WTC11 (cell line): ENCODE measurements around the gene IQCE. TPM values are rescaled to one million over a fixed set of nuclear protein-coding genes. Genes with fewer than 3 reads are reported as not detected.

Experiments
- ATAC-seq: fragments of 200-7000 bp; cut with Tn5 transposase; 2 replicates; pipeline ENCODE4 v1.10.0; 2021; ENCODE audit warnings: mild to moderate bottlenecking, moderate library complexity
- CTCF ChIA-PET: fragments of 300-600 bp; sonication (Branson Sonifier 250); formaldehyde crosslinking; loops from one replicate; lab custom pipeline; 2021; ENCODE audit warnings: antibody characterized with exemption; lab: Charles Lee
- POLR2A ChIA-PET: fragments of 350-600 bp; sonication (Branson Sonifier 250); formaldehyde crosslinking; loops from one replicate; lab custom pipeline; 2021; ENCODE audit warnings: antibody characterized with exemption; lab: Charles Lee
- DNase-seq: peaks from one replicate; pipeline ENCODE4 v3.0.0; 2021; ENCODE audit warnings: low spot score
- H3K27ac Mint-ChIP-seq: 2 replicates; pipeline ENCODE4 v1.8.0; 2021; ENCODE audit warnings: mixed read lengths
- H3K27me3 Mint-ChIP-seq: 2 replicates; pipeline ENCODE4 v1.8.0; 2021; ENCODE audit warnings: low read depth, mild to moderate bottlenecking, moderate library complexity, mixed read lengths
- H3K36me3 Mint-ChIP-seq: 2 replicates; pipeline ENCODE4 v1.8.0; 2021; ENCODE audit warnings: mixed read lengths
- H3K4me1 Mint-ChIP-seq: 2 replicates; pipeline ENCODE4 v1.8.0; 2022; ENCODE audit warnings: mixed read lengths
- H3K4me3 Mint-ChIP-seq: 2 replicates; pipeline ENCODE4 v1.8.0; 2021; ENCODE audit warnings: mild to moderate bottlenecking, moderate library complexity, mixed read lengths
- H3K9me3 Mint-ChIP-seq: 2 replicates; pipeline ENCODE4 v1.8.0; 2021; ENCODE audit warnings: mixed read lengths
- ETV6 ChIP-seq: sonication (generic); formaldehyde crosslinking; IDR thresholded peaks from 2 replicates; pipeline ENCODE4 v1.8.1; 2022; ENCODE audit warnings: mild to moderate bottlenecking, missing genetic modification reagents
- FOXJ3 ChIP-seq: sonication (generic); formaldehyde crosslinking; IDR thresholded peaks from 2 replicates; pipeline ENCODE4 v1.9.0; 2021; ENCODE audit warnings: missing genetic modification reagents, mild to moderate bottlenecking, borderline replicate concordance
- FOXK1 ChIP-seq: sonication (generic); formaldehyde crosslinking; IDR thresholded peaks from 2 replicates; pipeline ENCODE4 v1.8.0; 2022; ENCODE audit warnings: mild to moderate bottlenecking, moderate library complexity, missing genetic modification reagents
- NR2C2 ChIP-seq: sonication (generic); formaldehyde crosslinking; IDR thresholded peaks from 2 replicates; pipeline ENCODE4 v1.8.0; 2022; ENCODE audit warnings: mild to moderate bottlenecking, missing genetic modification reagents
- SMAD3 ChIP-seq: sonication (generic); formaldehyde crosslinking; IDR thresholded peaks from 2 replicates; pipeline ENCODE4 v1.8.0; 2022; ENCODE audit warnings: missing genetic modification reagents, mild to moderate bottlenecking, borderline replicate concordance
- SOX15 ChIP-seq: fragments of 250-450 bp; sonication (Bioruptor Pico); IDR thresholded peaks from 2 replicates; pipeline ENCODE4 v1.9.0; 2021; ENCODE audit warnings: mild to moderate bottlenecking
- TP53 ChIP-seq: sonication (generic); formaldehyde crosslinking; IDR thresholded peaks from 2 replicates; pipeline ENCODE4 v1.8.1; 2023; ENCODE audit warnings: mild to moderate bottlenecking, missing genetic modification reagents
- ZNF219 ChIP-seq: sonication (generic); formaldehyde crosslinking; IDR thresholded peaks from 2 replicates; pipeline ENCODE4 v1.8.0; 2023; ENCODE audit warnings: missing genetic modification reagents, mild to moderate bottlenecking, borderline replicate concordance
- ZNF263 ChIP-seq: sonication (generic); formaldehyde crosslinking; IDR thresholded peaks from 2 replicates; pipeline ENCODE4 v1.8.1; 2022; ENCODE audit warnings: low read depth, mild to moderate bottlenecking, moderate library complexity, missing genetic modification reagents
- ZNF317 ChIP-seq: sonication (generic); formaldehyde crosslinking; IDR thresholded peaks from 2 replicates; pipeline ENCODE4 v1.8.1; 2023; ENCODE audit warnings: low read depth, mild to moderate bottlenecking, moderate library complexity, missing genetic modification reagents, borderline replicate concordance
- total RNA-seq: library from RNA; stranded (reverse); gene quantifications from 3 replicates; pipeline ENCODE4 v1.2.3, GENCODE V29; 2021
- TF ChIP-seq, protein P1 (sequence below): sonication (generic); formaldehyde crosslinking; IDR thresholded peaks from 2 replicates; pipeline ENCODE4 v1.8.1; 2023; ENCODE audit warnings: mild to moderate bottlenecking, missing genetic modification reagents, borderline replicate concordance
- TF ChIP-seq, protein P2 (sequence below): fragments of 250-450 bp; sonication (Bioruptor Pico); conservative IDR thresholded peaks from 2 replicates; pipeline ENCODE4 v1.9.0; 2021; ENCODE audit warnings: mild to moderate bottlenecking
- TF ChIP-seq, protein P3 (sequence below): sonication (generic); formaldehyde crosslinking; IDR thresholded peaks from 2 replicates; pipeline ENCODE4 v1.8.1; 2022; ENCODE audit warnings: low read depth, missing genetic modification reagents, borderline replicate concordance
- TF ChIP-seq, protein P4 (sequence below): sonication (generic); formaldehyde crosslinking; IDR thresholded peaks from 2 replicates; pipeline ENCODE4 v1.8.0; 2022; ENCODE audit warnings: mild to moderate bottlenecking, missing genetic modification reagents
- TF ChIP-seq, protein P5 (sequence below): fragments of 250-450 bp; sonication (Bioruptor Pico); IDR thresholded peaks from 2 replicates; pipeline ENCODE4 v2.1.2; 2022; ENCODE audit warnings: mild to moderate bottlenecking, moderate library complexity
- TF ChIP-seq, protein P6 (sequence below): sonication (generic); formaldehyde crosslinking; IDR thresholded peaks from 2 replicates; pipeline ENCODE4 v1.8.1; 2022; ENCODE audit warnings: mild to moderate bottlenecking, moderate library complexity, missing genetic modification reagents
- TF ChIP-seq, protein P7 (sequence below): sonication (generic); formaldehyde crosslinking; conservative IDR thresholded peaks from 2 replicates; pipeline ENCODE4 v1.8.1; 2023; ENCODE audit warnings: mild to moderate bottlenecking, low read depth, missing genetic modification reagents, moderate library complexity
- TF ChIP-seq, protein P8 (sequence below): sonication (generic); formaldehyde crosslinking; IDR thresholded peaks from 2 replicates; pipeline ENCODE4 v1.8.0; 2022; ENCODE audit warnings: mild to moderate bottlenecking, missing genetic modification reagents

Gene IQCE
- total RNA-seq, 1 experiment from 2014 or later = 4.4 TPM

DNA sequence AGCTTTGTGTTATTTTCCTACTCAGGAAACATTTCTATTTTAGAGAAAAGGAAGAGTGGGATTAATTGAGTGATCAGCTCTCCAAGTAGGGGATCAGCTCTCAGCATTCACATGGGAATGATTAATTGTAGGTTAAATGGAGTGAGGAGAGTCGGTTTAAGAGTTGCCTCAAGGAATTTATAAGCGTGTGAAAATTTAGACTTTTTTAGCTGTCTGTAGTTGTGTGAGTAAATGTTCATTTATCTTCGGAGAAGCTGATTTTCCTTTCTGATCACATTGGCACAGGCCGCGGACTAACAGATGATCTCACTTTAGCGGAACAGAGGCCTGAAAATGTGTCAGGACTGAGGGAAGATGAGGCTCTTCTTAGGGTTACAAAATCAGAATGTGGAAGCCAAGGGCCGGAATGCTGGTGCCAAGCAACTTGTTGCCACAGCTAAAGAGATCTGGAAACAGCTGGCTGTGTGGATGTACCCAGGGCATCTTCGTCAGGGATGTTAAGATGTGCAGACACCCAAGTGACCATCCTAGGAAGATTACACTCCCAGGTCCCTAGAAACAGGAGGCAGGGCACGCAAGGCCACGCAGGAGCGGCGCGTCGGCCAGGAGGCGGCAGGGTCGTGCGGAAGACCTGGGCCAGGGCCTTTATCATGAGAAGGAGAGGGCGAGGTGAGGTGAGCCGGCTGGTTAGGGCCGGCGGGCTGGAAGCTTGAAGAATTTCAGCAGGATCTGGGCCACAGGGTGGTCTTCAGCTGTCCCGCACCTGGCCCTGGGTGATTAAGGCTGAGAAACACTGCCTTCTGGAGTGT lies 37.9 kb downstream of the IQCE start (continued):
- TF ChIP-seq, protein P1, sequence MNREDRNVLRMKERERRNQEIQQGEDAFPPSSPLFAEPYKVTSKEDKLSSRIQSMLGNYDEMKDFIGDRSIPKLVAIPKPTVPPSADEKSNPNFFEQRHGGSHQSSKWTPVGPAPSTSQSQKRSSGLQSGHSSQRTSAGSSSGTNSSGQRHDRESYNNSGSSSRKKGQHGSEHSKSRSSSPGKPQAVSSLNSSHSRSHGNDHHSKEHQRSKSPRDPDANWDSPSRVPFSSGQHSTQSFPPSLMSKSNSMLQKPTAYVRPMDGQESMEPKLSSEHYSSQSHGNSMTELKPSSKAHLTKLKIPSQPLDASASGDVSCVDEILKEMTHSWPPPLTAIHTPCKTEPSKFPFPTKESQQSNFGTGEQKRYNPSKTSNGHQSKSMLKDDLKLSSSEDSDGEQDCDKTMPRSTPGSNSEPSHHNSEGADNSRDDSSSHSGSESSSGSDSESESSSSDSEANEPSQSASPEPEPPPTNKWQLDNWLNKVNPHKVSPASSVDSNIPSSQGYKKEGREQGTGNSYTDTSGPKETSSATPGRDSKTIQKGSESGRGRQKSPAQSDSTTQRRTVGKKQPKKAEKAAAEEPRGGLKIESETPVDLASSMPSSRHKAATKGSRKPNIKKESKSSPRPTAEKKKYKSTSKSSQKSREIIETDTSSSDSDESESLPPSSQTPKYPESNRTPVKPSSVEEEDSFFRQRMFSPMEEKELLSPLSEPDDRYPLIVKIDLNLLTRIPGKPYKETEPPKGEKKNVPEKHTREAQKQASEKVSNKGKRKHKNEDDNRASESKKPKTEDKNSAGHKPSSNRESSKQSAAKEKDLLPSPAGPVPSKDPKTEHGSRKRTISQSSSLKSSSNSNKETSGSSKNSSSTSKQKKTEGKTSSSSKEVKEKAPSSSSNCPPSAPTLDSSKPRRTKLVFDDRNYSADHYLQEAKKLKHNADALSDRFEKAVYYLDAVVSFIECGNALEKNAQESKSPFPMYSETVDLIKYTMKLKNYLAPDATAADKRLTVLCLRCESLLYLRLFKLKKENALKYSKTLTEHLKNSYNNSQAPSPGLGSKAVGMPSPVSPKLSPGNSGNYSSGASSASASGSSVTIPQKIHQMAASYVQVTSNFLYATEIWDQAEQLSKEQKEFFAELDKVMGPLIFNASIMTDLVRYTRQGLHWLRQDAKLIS (CRISPR knock-in tag) = no peak
- no peak for TF ChIP-seq FOXK1
- TF ChIP-seq, protein P2, sequence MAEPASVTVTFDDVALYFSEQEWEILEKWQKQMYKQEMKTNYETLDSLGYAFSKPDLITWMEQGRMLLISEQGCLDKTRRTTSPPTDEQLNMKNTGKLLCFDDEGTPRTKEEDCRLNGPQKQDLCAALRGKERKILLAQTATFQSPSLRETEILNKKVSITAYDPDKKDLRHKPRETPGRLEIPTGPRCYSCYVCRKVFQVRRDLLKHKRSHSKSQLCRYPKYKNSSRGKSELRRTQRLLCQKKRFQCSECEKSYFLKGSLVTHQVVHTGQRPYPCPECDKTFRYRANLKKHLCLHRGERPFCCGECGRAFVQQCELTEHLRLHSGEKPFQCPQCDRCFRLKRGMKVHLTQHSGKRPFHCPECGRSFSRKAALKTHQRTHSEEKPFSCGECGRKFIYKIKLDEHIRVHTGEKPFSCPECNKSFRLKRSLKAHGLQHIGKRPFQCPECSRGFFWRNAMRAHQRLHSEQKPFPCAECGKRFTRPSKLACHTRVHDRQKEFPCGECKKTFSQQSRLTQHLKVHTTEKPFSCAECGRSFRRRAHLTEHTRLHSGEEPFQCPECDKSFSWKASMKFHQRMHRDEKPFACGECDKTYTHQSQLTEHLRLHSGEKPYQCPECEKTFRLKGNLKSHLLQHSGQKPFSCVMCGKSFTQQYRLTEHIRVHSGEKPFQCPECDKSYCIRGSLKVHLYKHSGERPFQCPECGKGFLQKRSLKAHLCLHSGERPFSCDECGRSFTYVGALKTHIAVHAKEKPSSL (CRISPR knock-in tag) = no peak
- TF ChIP-seq FOXJ3 = no peak
- TF ChIP-seq SOX15 (CRISPR knock-in tag) = no peak
- TF ChIP-seq, protein P3, sequence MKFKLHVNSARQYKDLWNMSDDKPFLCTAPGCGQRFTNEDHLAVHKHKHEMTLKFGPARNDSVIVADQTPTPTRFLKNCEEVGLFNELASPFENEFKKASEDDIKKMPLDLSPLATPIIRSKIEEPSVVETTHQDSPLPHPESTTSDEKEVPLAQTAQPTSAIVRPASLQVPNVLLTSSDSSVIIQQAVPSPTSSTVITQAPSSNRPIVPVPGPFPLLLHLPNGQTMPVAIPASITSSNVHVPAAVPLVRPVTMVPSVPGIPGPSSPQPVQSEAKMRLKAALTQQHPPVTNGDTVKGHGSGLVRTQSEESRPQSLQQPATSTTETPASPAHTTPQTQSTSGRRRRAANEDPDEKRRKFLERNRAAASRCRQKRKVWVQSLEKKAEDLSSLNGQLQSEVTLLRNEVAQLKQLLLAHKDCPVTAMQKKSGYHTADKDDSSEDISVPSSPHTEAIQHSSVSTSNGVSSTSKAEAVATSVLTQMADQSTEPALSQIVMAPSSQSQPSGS (CRISPR knock-in tag) = no peak
- TF ChIP-seq, protein P4, sequence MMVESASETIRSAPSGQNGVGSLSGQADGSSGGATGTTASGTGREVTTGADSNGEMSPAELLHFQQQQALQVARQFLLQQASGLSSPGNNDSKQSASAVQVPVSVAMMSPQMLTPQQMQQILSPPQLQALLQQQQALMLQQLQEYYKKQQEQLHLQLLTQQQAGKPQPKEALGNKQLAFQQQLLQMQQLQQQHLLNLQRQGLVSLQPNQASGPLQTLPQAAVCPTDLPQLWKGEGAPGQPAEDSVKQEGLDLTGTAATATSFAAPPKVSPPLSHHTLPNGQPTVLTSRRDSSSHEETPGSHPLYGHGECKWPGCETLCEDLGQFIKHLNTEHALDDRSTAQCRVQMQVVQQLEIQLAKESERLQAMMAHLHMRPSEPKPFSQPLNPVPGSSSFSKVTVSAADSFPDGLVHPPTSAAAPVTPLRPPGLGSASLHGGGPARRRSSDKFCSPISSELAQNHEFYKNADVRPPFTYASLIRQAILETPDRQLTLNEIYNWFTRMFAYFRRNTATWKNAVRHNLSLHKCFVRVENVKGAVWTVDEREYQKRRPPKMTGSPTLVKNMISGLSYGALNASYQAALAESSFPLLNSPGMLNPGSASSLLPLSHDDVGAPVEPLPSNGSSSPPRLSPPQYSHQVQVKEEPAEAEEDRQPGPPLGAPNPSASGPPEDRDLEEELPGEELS (CRISPR knock-in tag) = no peak
- TF ChIP-seq ZNF263 (CRISPR knock-in tag) = no peak
- TF ChIP-seq, protein P5, sequence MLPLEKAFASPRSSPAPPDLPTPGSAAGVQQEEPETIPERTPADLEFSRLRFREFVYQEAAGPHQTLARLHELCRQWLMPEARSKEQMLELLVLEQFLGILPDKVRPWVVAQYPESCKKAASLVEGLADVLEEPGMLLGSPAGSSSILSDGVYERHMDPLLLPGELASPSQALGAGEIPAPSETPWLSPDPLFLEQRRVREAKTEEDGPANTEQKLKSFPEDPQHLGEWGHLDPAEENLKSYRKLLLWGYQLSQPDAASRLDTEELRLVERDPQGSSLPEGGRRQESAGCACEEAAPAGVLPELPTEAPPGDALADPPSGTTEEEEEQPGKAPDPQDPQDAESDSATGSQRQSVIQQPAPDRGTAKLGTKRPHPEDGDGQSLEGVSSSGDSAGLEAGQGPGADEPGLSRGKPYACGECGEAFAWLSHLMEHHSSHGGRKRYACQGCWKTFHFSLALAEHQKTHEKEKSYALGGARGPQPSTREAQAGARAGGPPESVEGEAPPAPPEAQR = no peak
- no peak for TF ChIP-seq ZNF219 (CRISPR knock-in tag)

DNA sequence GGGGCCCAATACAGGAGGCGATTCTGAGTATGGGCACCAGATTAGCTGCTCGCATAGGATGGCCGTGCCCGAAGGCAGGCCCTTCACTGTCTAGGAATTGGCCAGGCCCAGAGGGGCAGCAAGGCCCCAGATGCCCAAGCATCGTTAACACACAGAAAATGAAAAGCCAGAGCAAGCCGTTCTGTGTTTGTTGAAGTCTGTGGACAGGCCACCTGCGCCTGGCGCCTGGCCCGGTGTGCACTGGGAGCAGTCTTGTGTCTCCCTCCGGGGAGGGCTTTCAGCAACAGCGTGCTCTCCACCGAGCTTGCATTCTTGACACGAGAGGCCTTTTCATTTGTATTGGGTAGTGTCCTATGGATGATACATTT lies 38.5 kb downstream of the IQCE start:
- Mint-ChIP-seq H3K9me3 (no peaks in the 10 kb centered on the region), H3K36me3 (no peaks in the 10 kb centered on the region), H3K4me3 (no peak overlapping the region), H3K27ac (no peak overlapping the region), H3K27me3 (no peaks in the 10 kb centered on the region), H3K4me1 (no peaks in the 10 kb centered on the region; the same call in 1 of the 2 replicates)
- no peak for TF ChIP-seq SMAD3 (CRISPR knock-in tag)
- TF ChIP-seq, protein P6, sequence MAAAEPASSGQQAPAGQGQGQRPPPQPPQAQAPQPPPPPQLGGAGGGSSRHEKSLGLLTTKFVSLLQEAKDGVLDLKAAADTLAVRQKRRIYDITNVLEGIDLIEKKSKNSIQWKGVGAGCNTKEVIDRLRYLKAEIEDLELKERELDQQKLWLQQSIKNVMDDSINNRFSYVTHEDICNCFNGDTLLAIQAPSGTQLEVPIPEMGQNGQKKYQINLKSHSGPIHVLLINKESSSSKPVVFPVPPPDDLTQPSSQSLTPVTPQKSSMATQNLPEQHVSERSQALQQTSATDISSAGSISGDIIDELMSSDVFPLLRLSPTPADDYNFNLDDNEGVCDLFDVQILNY (CRISPR knock-in tag) = no peak
- TF ChIP-seq, protein P7, sequence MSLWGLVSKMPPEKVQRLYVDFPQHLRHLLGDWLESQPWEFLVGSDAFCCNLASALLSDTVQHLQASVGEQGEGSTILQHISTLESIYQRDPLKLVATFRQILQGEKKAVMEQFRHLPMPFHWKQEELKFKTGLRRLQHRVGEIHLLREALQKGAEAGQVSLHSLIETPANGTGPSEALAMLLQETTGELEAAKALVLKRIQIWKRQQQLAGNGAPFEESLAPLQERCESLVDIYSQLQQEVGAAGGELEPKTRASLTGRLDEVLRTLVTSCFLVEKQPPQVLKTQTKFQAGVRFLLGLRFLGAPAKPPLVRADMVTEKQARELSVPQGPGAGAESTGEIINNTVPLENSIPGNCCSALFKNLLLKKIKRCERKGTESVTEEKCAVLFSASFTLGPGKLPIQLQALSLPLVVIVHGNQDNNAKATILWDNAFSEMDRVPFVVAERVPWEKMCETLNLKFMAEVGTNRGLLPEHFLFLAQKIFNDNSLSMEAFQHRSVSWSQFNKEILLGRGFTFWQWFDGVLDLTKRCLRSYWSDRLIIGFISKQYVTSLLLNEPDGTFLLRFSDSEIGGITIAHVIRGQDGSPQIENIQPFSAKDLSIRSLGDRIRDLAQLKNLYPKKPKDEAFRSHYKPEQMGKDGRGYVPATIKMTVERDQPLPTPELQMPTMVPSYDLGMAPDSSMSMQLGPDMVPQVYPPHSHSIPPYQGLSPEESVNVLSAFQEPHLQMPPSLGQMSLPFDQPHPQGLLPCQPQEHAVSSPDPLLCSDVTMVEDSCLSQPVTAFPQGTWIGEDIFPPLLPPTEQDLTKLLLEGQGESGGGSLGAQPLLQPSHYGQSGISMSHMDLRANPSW (CRISPR knock-in tag) = no peak
- no peak for TF ChIP-seq ZNF317 (CRISPR knock-in tag)
- TF ChIP-seq NR2C2 (CRISPR knock-in tag) = no peak
- TF ChIP-seq, protein P8, sequence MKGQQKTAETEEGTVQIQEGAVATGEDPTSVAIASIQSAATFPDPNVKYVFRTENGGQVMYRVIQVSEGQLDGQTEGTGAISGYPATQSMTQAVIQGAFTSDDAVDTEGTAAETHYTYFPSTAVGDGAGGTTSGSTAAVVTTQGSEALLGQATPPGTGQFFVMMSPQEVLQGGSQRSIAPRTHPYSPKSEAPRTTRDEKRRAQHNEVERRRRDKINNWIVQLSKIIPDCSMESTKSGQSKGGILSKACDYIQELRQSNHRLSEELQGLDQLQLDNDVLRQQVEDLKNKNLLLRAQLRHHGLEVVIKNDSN (CRISPR knock-in tag) = no peak
- TF ChIP-seq ETV6 (CRISPR knock-in tag) = no peak
- no peak for TF ChIP-seq TP53 (CRISPR knock-in tag)
- ATAC-seq (no peak), DNase-seq (no peak)
- CTCF ChIA-PET = interaction anchor here (1.0 to 3.9 kb wide), 2 partner anchors 11 to 86 kb away, joined by 4 to 14 read pairs; no protein-coding TSS in a partner anchor
- POLR2A ChIA-PET = no interaction called here
